ENCODE measurements around the gene TRIM66.

- no peak for TF ChIP-seq CTCF (conservative IDR thresholded peaks at IDR 0.05; ENCODE audit: low read length)
- TF ChIP-seq EZH2phosphoT487 (IDR thresholded peaks at IDR 0.05; ENCODE audit: borderline replicate concordance, low read depth, low read length): no peak
Observed at GRCh38 chr11:8577791-8578581, 104.5 kb downstream of the TRIM66 start.
